Activated T-helper 17 cell treated with anti-CD3 and anti-CD28 coated beads, Interleukin-2, amount 50 U/mL, for 72 hours (primary cell): ENCODE measurements around the gene MYO18A. TPM values are rescaled to one million over a fixed set of nuclear protein-coding genes. Genes with fewer than 3 reads are reported as not detected.
A peak's percentile ranks its signal among the peaks of the same experiment; 100 is the strongest.

Experiments used
- ATAC-seq: fragments of 150-1000 bp; cut with Tn5 transposase; replicated peaks from 2 replicates; pipeline ENCODE4 v1.10.0; 2021; ENCODE audit warnings: mild to moderate bottlenecking, moderate library complexity
- H3K27ac Mint-ChIP-seq: one replicate; pipeline ENCODE4 v1.8.0; 2022; ENCODE audit warnings: mixed read lengths
- H3K27me3 Mint-ChIP-seq: one replicate; pipeline ENCODE4 v1.8.0; 2022; ENCODE audit warnings: mixed read lengths
- H3K36me3 Mint-ChIP-seq: one replicate; pipeline ENCODE4 v1.8.0; 2022; ENCODE audit warnings: low read depth, mild to moderate bottlenecking, mixed read lengths
- H3K4me1 Mint-ChIP-seq: one replicate; pipeline ENCODE4 v1.8.0; 2022; ENCODE audit warnings: mixed read lengths
- H3K4me3 Mint-ChIP-seq: one replicate; pipeline ENCODE4 v1.8.0; 2022; ENCODE audit warnings: mild to moderate bottlenecking, mixed read lengths
- H3K9me3 Mint-ChIP-seq: one replicate; pipeline ENCODE4 v1.8.0; 2022; ENCODE audit warnings: mixed read lengths
- total RNA-seq, 2 donors: library from RNA; stranded (reverse); gene quantifications; one replicate each; pipeline ENCODE4 v1.2.3, GENCODE V29; 2022

The MYO18A gene
- total RNA-seq, 2 donors from 2014 or later: 90.6 to 95.9 TPM

DNA sequence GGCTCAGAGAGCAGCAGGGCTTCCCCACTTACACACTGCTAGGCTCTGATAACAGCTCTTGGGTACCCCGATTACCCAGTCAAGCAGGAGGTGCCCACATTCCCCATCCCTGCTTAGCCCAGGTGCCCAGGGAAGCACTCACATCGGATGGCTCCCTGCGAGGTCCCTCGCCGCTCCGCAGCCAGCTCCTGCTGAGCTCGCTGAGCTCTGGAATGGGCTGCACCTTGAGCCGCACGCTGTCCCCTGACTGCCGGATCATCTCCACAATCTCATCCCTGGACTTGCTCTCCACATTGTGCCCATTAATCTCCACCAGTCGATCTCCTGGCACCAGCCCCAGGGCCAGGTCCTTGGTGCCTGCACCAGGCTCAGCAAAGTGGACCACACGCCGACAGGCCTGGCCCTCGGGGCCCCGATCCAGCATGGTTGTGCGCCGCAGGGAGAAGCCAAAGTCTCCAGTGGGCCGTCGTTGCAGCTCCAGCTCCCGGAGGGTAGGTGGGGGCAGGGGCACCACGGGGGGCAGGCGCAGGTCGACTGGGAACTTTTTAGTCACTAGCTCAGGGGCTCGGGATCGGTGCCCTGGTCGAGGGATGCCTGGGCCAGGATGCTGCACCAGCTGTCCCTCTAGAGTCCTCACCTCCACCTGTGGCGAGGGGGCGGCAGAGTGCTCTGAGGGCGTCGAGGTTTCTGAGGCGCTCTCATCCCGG, 14.2 kb downstream of the MYO18A start:
- Mint-ChIP-seq H3K27me3 (no peaks in the 10 kb centered on the region), H3K36me3 (peaks cover 7% of the 10 kb centered on the region), H3K4me3 (no peak overlapping the region), H3K4me1 (peaks cover 5% of the 10 kb centered on the region), H3K27ac (no peak overlapping the region), H3K9me3 (no peaks in the 10 kb centered on the region)
- no peak for ATAC-seq

DNA sequence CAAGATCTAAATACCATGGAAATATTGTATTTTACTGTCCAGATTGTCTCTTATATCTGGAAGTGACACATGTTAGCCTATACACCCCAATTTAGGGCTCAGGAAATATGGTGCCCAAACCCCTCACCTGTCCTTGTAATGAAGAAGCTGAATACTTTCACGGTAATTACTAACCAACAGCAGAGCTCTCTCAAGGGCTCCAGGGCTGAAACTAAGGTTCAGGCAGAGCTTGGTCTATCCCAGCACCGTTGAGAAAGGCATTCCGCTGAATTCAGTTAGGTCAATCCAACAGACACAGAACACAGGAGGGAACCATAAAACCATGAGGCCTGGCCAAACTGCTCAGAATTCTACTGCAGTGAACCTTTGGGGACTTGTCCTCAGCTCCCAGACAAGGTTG, 14.9 kb downstream of the MYO18A start:
- Mint-ChIP-seq H3K27me3 (no peaks in the 10 kb centered on the region), H3K4me1 (peaks cover 5% of the 10 kb centered on the region), H3K4me3 (no peak overlapping the region), H3K9me3 (no peaks in the 10 kb centered on the region), H3K27ac (no peak overlapping the region), H3K36me3 (peaks cover 7% of the 10 kb centered on the region)
- no peak for ATAC-seq

DNA sequence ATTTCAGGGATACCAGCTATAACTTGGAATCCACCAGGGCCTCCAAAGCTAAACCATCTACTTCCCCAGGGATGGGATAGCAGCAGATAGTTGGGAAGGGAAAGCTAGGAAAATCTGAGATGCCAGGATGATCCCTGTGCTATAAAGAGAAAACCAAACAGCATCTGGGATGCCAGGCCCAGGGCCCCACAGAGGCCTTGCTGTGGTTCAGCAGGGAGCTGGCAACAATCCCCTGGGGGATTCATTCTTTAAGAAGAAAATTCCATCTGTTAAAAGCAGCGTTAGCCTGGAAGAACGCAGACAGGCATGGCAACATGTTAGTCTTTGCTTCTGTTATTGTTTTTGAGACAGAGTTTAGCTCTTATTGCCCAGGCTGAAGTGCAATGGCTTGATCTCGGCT, 16.6 kb downstream of the MYO18A start:
- peaks cover 7% of the 10 kb centered on the region for H3K36me3 Mint-ChIP-seq
- no peak overlapping the region for H3K27ac Mint-ChIP-seq
- ATAC-seq: no peak
- no peak overlapping the region for H3K4me3 Mint-ChIP-seq
- peaks cover 11% of the 10 kb centered on the region for H3K4me1 Mint-ChIP-seq
- H3K9me3 Mint-ChIP-seq: no peaks in the 10 kb centered on the region
- no peaks in the 10 kb centered on the region for H3K27me3 Mint-ChIP-seq

DNA sequence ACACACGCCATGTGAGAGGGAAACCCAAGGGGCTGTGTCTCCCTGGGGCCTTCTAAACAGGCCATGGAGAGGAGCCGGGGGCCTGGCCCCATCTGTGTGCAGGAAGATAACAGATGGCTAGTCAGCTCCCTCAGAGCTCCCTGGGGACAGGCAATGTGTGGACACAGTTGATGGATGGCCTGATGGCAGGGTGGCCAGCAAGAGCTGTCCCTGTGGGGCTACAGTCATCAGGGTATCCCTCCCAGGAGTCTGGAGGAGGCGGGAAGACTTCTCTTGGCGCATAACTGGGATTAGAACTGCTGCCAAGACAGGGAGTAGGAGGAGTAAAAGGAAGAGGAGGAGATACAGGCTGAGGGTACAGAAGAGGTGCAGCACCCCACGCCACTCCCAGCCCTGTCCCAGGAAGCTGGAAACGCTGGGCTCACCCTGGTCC, 17.3 kb downstream of the MYO18A start:
- peaks cover 7% of the 10 kb centered on the region for H3K36me3 Mint-ChIP-seq
- H3K27me3 Mint-ChIP-seq: no peaks in the 10 kb centered on the region
- ATAC-seq: no peak
- H3K27ac Mint-ChIP-seq: peak overlapping the region; percentile 58
- peaks cover 9% of the 10 kb centered on the region for H3K4me1 Mint-ChIP-seq
- H3K4me3 Mint-ChIP-seq: no peak overlapping the region
- no peaks in the 10 kb centered on the region for H3K9me3 Mint-ChIP-seq

DNA sequence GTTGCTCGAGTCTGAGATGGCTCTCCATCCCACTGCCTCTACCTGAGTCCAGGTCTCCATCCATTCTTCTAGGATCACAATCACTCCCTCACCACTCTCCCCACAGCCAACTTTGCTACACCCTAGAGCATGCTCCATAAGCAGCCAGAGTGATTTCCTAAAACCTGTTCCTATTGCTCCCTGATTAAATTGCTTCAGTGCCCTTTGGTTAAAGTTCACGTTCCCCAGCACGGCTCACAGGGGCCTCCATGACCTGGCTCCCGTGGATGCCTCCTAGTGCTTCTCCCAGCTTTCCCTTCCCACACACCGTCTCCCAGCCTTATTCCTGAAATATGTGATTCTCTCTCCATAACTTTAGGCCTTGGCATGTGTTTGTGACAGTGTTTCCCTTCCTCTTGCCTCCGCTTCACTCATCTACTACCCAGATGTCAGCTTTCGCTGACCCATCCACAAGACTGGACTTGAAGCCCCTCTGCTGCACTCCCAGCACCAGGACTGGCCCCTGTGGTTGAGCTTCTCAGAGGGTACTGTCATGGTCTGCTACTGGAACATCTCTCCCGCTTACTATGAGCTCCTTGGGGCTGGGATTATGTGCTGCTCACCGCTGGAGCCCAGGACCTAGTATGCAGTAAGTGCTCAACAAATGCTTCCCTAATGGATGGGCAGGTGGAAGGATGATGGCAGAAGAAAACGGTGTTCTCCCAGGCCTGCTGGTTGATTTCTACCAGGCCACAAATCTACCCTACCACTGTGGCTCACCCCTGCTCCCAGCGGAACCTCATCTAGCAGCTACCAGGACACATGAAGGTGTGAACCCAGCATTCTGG, 17.9 kb downstream of the MYO18A start:
- Mint-ChIP-seq H3K27me3 (no peaks in the 10 kb centered on the region), H3K4me3 (no peak overlapping the region), H3K9me3 (no peaks in the 10 kb centered on the region), H3K4me1 (peaks cover 6% of the 10 kb centered on the region), H3K36me3 (peaks cover 7% of the 10 kb centered on the region), H3K27ac (peak overlapping the region; percentile 58)
- ATAC-seq: no peak

DNA sequence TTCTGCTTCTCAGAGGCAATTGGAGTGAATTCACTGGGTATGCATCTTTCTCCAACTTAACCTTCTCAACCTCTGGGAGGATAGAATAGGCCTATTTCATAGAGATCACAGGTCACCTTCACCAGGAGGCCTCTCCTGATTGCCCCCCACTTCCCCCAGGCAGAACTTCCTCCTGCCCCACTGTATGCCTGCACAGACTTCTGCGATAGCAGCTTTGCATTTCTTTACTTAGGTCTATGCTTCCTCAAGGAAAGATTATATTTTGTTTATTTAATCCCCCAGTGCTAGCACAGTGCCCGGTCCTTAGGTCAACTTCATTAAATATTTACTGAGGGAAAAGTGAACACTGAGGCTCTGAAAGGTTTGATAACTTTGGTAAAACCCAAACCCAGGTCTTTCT, 19.9 kb downstream of the MYO18A start:
- no peak overlapping the region for H3K4me3 Mint-ChIP-seq
- no peak for ATAC-seq
- no peaks in the 10 kb centered on the region for H3K27me3 Mint-ChIP-seq
- peaks cover 10% of the 10 kb centered on the region for H3K4me1 Mint-ChIP-seq
- H3K27ac Mint-ChIP-seq: no peak overlapping the region
- no peaks in the 10 kb centered on the region for H3K9me3 Mint-ChIP-seq
- H3K36me3 Mint-ChIP-seq: no peaks in the 10 kb centered on the region

DNA sequence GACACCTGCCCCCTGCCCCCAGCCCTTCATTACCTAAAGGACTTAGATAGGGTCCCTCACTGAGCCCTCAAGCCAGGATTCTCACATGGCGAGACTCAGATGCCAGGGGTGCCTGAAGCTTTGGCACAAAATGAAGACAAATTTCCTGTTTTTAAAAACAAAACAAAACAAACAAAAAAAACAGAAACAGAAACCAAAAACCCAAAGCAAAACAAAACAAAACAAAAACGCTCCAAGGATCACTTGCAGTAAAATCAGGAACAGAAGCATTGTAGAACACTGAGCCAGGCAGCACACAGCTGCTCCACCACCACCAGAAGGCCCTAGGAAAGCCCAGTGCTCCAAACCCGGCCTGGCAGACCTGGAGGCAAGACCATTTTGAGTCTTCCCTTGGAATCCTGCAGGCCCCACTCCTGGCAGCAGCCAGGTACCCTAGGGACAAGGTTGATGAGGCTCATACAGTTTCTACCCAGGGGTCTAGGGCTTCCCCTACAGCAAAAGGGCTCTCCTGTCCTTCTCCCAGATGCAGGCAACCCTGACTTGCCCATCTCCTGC, 20.8 kb downstream of the MYO18A start:
- no peaks in the 10 kb centered on the region for H3K36me3 Mint-ChIP-seq

DNA sequence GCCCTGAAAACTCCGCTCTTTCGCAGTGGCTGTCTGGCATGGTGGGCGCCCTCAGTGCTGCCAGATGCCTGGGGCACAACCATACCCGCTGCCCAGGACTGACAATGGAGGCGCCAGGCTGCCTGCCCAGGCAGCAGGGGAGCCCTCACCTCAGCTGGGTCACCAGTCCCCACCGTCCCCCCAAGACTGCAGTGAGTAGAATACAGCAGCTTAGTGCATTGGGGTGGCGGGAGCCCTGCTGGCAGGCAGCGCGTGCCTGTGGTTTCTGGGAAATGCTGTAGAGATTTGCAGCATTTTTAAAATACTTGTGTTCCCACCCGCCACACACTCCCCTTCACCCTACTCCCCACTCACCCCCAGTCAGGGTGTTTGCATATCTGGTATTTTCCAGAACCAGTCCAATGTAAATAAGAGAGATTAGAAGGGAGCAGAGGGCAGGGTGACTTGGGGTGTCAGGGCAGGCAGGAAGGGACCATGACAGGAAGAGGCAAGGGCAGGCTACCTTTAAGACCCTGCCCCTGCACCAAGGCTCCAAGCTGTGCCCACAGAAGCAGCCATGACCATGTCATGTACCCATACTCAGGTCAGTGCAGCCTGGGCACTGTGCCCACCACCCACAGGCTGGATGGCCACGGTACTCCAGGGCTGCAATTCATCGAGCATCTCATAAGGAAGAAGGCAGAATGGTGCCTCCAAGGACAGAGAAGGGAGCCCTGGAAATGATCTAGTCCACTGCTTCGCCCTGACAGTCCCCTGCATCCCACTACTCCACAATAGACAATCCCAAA, 21.5 kb downstream of the MYO18A start:
- no peak for ATAC-seq
- H3K27me3 Mint-ChIP-seq: no peaks in the 10 kb centered on the region
- peak overlapping the region; percentile 79 for H3K27ac Mint-ChIP-seq
- H3K36me3 Mint-ChIP-seq: no peaks in the 10 kb centered on the region
- peak overlapping the region; percentile 8 for H3K4me3 Mint-ChIP-seq
- peaks cover 18% of the 10 kb centered on the region for H3K4me1 Mint-ChIP-seq
- no peaks in the 10 kb centered on the region for H3K9me3 Mint-ChIP-seq

More for the DNA sequence above, 20.8 kb downstream of the MYO18A start:
- Mint-ChIP-seq H3K27me3 (no peaks in the 10 kb centered on the region), H3K4me3 (peak overlapping the region; percentile 8), H3K4me1 (peaks cover 18% of the 10 kb centered on the region), H3K27ac (peak overlapping the region; percentile 79), H3K9me3 (no peaks in the 10 kb centered on the region)
- no peak for ATAC-seq

DNA sequence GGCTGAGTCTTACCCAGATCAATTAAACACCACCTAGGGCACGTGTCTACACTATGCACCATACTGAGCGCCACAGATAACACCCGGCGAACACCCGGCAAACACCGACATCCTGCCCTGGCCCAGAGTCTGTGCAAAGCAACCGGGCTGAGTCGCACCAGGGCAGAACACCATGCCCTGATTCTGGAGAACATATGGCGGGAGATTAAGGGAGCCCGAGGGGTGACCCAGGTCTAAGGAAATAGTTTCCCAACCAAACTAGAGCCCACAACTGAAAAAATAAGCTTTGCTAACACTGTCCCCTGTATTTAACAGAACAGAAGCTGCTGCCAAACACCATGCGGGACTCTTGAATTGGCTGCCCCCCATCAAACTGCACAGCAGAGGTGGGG, 22.1 kb downstream of the MYO18A start:
- Mint-ChIP-seq H3K36me3 (no peaks in the 10 kb centered on the region), H3K4me1 (peaks cover 18% of the 10 kb centered on the region), H3K9me3 (no peaks in the 10 kb centered on the region), H3K27ac (peak overlapping the region; percentile 79), H3K27me3 (no peaks in the 10 kb centered on the region), H3K4me3 (no peak overlapping the region)
- no peak for ATAC-seq

DNA sequence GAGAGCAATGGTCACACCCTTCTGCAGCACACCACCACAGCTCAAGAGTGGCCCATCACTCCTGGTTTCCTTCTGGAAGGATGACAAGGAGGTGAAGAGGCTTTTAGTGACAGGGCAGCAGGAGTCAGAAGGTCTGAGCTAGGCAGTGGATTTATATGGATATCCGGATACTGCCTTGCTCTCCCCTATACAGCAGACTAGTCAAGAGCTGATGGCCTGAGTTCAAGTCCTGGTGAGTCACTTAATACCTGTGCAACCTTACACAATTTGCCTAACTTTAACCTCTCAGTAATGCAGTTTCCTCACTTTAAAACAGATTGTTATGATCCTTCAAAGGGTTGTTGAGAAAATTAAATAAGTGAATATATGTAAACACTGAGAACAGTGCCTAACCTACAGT, 22.9 kb downstream of the MYO18A start:
- ATAC-seq: no peak
- H3K4me1 Mint-ChIP-seq: peaks cover 18% of the 10 kb centered on the region
- H3K27ac Mint-ChIP-seq: no peak overlapping the region
- H3K9me3 Mint-ChIP-seq: no peaks in the 10 kb centered on the region
- H3K27me3 Mint-ChIP-seq: no peaks in the 10 kb centered on the region
- no peaks in the 10 kb centered on the region for H3K36me3 Mint-ChIP-seq
- H3K4me3 Mint-ChIP-seq: no peak overlapping the region

DNA sequence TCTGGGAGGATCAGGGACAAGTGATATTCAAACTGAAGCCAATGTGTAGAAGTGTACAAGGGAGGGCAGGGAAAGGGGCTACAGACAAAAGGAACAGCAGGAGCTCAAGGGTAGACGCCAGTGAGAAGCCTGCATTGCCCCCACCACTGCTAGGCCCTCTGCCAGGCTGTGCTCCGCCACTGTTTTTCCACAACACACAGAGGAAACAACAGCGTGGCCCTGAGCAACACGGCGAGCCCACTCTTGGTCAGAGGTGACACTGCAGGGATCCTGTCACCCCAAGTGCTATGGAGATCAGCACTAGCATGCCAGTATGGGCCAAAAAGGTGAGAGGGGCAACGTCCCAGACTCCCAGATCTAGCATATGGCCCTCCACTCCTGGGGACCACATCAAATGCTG, 23.4 kb downstream of the MYO18A start:
- no peak for ATAC-seq
- no peak overlapping the region for H3K4me3 Mint-ChIP-seq
- peak overlapping the region; percentile 96 for H3K27ac Mint-ChIP-seq
- H3K9me3 Mint-ChIP-seq: no peaks in the 10 kb centered on the region
- peaks cover 18% of the 10 kb centered on the region for H3K4me1 Mint-ChIP-seq
- H3K27me3 Mint-ChIP-seq: no peaks in the 10 kb centered on the region
- H3K36me3 Mint-ChIP-seq: no peaks in the 10 kb centered on the region

DNA sequence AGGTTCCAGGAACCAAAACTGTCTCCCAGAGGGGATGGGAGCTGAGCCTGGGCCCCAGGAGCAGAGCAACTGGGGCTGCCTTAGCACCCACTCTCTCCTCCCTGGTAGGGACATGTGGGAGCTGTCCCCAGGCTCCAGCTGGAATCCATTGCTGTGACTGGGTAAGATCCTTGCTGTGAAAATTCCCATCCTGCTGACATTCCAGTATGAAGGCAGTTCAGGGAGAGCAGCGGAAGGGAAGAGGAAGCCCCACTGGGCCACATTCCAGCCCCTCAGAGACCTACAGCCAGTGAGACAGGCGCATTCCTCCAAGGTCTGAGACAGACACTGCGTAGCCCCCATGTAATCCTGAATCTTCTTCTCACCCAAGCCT, 24.2 kb downstream of the MYO18A start:
- ATAC-seq: no peak
- Mint-ChIP-seq H3K4me3 (peak overlapping the region; percentile 88), H3K27ac (peak overlapping the region; percentile 96), H3K9me3 (no peaks in the 10 kb centered on the region), H3K36me3 (no peaks in the 10 kb centered on the region), H3K4me1 (peaks cover 18% of the 10 kb centered on the region), H3K27me3 (no peaks in the 10 kb centered on the region)

DNA sequence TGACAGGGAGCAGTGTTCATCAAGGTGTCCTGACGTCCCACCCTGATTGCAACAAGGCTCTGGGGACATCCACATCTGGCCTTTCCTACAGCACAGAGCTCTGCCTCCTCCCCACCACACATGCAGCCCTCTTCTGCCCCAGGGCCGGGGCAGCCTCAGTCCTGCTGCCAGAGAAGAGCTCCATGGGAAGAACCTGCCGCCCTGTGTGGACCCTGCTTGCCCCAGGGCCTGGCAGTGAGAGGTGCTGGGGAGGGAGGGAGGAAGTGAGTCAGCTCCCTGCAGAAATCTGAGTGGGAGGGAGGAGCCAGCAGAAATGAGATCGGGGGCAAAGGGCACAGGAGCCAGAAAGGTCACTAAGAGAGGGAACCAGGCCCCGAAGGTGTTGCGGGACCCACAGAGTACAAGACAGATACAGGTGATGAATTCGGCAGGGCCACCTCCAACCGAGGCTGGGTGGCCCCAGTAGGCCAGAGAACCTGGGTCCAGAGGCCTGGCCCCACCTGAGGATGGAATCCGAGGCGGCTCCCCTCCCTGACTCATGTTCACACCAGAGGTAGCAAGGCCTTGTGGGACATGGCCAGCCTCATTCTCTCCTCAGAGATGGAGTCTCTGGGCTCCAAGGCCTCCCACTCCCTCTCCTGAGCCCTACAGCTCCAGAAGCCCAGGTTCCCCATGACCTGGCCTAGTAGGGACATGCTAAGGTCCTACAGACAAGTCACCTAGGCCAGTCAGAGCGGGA, 24.8 kb downstream of the MYO18A start:
- Mint-ChIP-seq H3K36me3 (no peaks in the 10 kb centered on the region), H3K27ac (peak overlapping the region; percentile 96), H3K4me1 (peaks cover 18% of the 10 kb centered on the region), H3K27me3 (no peaks in the 10 kb centered on the region), H3K9me3 (no peaks in the 10 kb centered on the region), H3K4me3 (peak overlapping the region; percentile 88)
- ATAC-seq: peak; percentile 97
